ENCODE results near the gene SMPDL3A. TPM values are rescaled to one million over a fixed set of nuclear protein-coding genes. Genes with fewer than 3 reads are reported as not detected.

SMPDL3A gene
- polyA plus RNA-seq, 1 donor: 48.7 TPM

DNA sequence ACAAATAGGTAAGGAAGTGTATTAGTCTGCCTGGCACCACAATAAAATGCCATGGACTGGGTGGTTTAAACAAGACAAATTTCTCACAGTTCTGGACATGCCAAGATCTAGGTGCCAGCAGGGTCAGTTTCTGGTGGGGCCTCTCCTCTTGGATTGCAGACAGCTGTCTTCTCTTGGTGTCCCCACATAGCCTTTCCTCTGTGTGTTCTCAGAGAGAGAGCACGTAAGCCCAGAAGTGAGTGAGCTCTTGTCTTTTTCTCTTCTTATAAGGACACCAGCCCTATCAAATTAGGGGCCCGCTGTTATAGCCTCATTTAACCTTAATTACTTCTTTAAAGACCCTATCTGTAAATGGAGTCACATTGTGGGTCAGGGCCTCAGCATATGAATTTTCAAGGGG, 28.3 kb downstream of the SMPDL3A start:
- Histone ChIP-seq H3K36me3 (ENCODE audit: control insufficient read depth, insufficient read depth, low read length) (no peaks in the 10 kb centered on the region), H3K4me3 (ENCODE audit: low read length) (no peak overlapping the region), H3K27me3 (ENCODE audit: control insufficient read depth, insufficient read depth, low read length) (no peaks in the 10 kb centered on the region), H3K27ac (ENCODE audit: low read length) (no peak overlapping the region), H3K4me1 (ENCODE audit: control insufficient read depth, insufficient read depth, low read length) (no peaks in the 10 kb centered on the region), H3K9me3 (ENCODE audit: control insufficient read depth, low read depth, low read length) (no peaks in the 10 kb centered on the region)
- whole genome bisulfite sequencing (ENCODE audit: insufficient coverage, low lambda C conversion rate): no CpG with 5 or more reads among the region's 2 CpGs
- DNase-seq: no peak

DNA sequence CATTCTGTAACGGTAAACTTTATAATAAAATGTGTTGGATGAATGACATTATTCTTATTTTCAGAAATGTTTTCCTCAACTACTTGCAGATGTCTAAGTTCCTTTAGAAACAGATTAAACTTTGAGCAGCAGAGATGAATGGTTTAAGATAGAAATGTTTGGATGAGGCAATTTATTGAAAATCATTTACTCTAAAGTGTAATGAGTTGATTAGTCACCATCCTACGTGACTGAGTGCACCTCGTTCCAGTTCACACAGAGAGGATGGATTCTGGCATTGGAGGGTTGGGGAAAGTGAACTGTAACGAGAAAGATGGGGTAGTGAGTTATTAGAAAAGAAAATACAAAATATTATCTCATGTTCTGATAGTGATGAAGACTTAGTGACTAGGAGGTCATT, 28.7 kb downstream of the SMPDL3A start:
- no peak overlapping the region for H3K27ac ChIP-seq (ENCODE audit: low read length)
- DNase-seq: peak in 1 of 2 donors; percentile 20
- H3K9me3 ChIP-seq (ENCODE audit: control insufficient read depth, low read depth, low read length): no peaks in the 10 kb centered on the region
- H3K27me3 ChIP-seq (ENCODE audit: control insufficient read depth, insufficient read depth, low read length): no peaks in the 10 kb centered on the region
- no peaks in the 10 kb centered on the region for H3K36me3 ChIP-seq (ENCODE audit: control insufficient read depth, insufficient read depth, low read length)
- no peaks in the 10 kb centered on the region for H3K4me1 ChIP-seq (ENCODE audit: control insufficient read depth, insufficient read depth, low read length)
- no peak overlapping the region for H3K4me3 ChIP-seq (ENCODE audit: low read length)
- 40% methylated on average over 1 of the region's 4 CpGs for WGBS (ENCODE audit: insufficient coverage, low lambda C conversion rate)

DNA sequence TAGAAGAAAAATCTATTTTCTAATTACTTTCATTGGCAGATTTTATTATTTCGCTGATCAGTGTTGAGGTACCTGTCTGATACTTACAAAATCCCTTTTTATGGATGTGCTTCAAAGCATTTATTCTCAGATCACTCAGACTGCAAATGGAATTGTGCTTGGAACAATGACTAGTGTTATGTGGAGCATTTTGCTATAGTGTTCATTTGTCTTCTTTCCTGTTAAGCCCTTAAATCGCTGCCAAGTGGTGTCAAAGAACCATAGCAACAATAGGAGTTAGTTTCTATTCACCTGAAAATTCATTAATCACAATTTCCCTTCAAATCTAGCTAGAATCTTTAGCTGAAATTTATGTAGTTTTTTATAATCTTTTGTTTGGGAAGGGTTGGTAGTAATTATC, 29.8 kb downstream of the SMPDL3A start:
- DNase-seq: no peak
- Histone ChIP-seq H3K36me3 (ENCODE audit: control insufficient read depth, insufficient read depth, low read length) (no peaks in the 10 kb centered on the region), H3K27ac (ENCODE audit: low read length) (no peak overlapping the region), H3K4me3 (ENCODE audit: low read length) (no peak overlapping the region), H3K27me3 (ENCODE audit: control insufficient read depth, insufficient read depth, low read length) (no peaks in the 10 kb centered on the region), H3K4me1 (ENCODE audit: control insufficient read depth, insufficient read depth, low read length) (no peaks in the 10 kb centered on the region), H3K9me3 (ENCODE audit: control insufficient read depth, low read depth, low read length) (no peaks in the 10 kb centered on the region)
- WGBS (ENCODE audit: insufficient coverage, low lambda C conversion rate): 100% methylated on average over 1 of the region's 2 CpGs

DNA sequence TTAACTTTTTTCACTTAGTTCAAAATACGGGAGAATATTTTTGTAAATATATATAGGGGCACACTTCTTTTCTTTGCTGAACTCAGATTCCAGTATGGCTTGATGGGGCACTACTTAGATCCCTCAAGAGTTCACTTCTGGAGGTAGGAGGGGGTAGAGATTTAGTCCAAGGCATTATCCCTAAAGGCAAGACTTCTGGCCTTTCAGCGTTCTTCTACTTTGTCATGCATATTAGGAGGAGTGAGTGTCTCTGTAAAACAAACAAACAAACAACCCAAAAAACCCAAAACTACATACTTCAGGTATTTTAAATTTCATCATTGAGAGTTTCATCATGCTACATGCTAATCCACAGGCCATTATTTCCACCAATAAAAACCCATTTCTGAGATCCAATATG, 32.0 kb downstream of the SMPDL3A start:
- H3K9me3 ChIP-seq (ENCODE audit: control insufficient read depth, low read depth, low read length): no peaks in the 10 kb centered on the region
- no peak overlapping the region for H3K4me3 ChIP-seq (ENCODE audit: low read length)
- WGBS (ENCODE audit: insufficient coverage, low lambda C conversion rate): no CpG with 5 or more reads among the region's 2 CpGs
- no peak overlapping the region for H3K27ac ChIP-seq (ENCODE audit: low read length)
- no peak for DNase-seq
- no peaks in the 10 kb centered on the region for H3K36me3 ChIP-seq (ENCODE audit: control insufficient read depth, insufficient read depth, low read length)
- no peaks in the 10 kb centered on the region for H3K27me3 ChIP-seq (ENCODE audit: control insufficient read depth, insufficient read depth, low read length)
- H3K4me1 ChIP-seq (ENCODE audit: control insufficient read depth, insufficient read depth, low read length): no peaks in the 10 kb centered on the region

DNA sequence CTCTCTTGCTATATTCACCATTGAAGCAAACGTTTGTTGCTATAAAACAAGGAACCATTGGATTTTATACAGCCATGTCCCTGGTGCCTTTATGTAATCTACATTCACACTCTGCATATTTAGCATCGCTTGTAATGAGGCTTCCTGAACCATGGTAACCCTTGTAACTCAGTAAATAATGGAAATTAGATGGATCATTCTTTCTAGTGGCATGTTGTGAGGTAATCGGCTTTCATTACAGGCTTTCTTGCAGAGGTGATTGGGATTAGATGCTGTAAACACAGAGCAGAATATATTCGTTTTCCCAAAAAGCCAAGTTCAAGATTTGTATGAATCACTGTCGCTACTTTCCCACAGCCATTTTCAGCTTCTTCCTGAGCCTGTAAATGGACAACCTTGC, 36.1 kb downstream of the SMPDL3A start:
- H3K4me3 ChIP-seq (ENCODE audit: low read length): no peak overlapping the region
- no peak for DNase-seq
- no peaks in the 10 kb centered on the region for H3K4me1 ChIP-seq (ENCODE audit: control insufficient read depth, insufficient read depth, low read length)
- no CpG with 5 or more reads among the region's 5 CpGs for WGBS (ENCODE audit: insufficient coverage, low lambda C conversion rate)
- H3K27ac ChIP-seq (ENCODE audit: low read length): no peak overlapping the region
- H3K36me3 ChIP-seq (ENCODE audit: control insufficient read depth, insufficient read depth, low read length): no peaks in the 10 kb centered on the region
- H3K9me3 ChIP-seq (ENCODE audit: control insufficient read depth, low read depth, low read length): no peaks in the 10 kb centered on the region
- no peaks in the 10 kb centered on the region for H3K27me3 ChIP-seq (ENCODE audit: control insufficient read depth, insufficient read depth, low read length)

DNA sequence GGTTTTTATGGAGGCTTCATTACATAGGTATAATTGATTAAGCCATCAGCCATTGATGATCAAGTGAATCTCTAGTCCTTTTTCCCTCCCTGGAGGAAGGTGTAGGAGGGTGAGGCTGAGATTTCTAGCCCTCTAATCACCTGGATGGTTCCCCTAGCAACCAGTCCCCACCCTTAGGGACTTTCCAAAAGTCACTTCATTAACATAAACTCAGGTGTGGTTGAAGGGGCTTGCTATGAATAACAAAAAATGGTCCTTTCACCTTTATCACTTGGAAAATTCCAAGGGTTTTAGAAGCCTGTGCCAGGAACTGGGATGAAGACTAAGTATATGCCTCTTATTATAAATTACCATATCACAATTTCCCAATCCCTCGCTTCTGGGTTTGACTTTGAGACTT, 40.4 kb downstream of the SMPDL3A start:
- no CpG with 5 or more reads among the region's 1 CpG for WGBS (ENCODE audit: insufficient coverage, low lambda C conversion rate)
- H3K4me3 ChIP-seq (ENCODE audit: low read length): no peak overlapping the region
- no peak for DNase-seq
- no peaks in the 10 kb centered on the region for H3K9me3 ChIP-seq (ENCODE audit: control insufficient read depth, low read depth, low read length)
- no peak overlapping the region for H3K27ac ChIP-seq (ENCODE audit: low read length)
- no peaks in the 10 kb centered on the region for H3K4me1 ChIP-seq (ENCODE audit: control insufficient read depth, insufficient read depth, low read length)
- no peaks in the 10 kb centered on the region for H3K36me3 ChIP-seq (ENCODE audit: control insufficient read depth, insufficient read depth, low read length)
- H3K27me3 ChIP-seq (ENCODE audit: control insufficient read depth, insufficient read depth, low read length): no peaks in the 10 kb centered on the region

DNA sequence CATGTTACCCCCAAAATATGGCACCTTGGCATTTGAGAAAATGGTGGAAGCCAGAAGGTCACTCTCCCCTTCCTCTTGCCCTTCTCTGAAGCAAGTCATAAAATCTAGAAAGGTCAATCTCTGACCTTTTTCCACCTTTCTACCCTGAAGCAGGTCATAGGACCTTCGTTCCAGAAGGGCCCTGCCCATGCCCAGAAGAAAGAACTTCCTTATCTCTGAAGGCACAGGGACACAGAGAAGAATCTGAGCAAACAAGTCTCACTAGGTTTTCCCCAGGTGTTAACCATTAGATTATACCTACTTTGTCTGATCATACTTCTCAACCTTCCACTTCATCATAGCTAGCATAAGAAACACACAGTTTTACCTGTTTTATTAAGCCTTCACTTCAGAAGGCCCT, 42.5 kb downstream of the SMPDL3A start:
- DNase-seq: no peak
- H3K27ac ChIP-seq (ENCODE audit: low read length): no peak overlapping the region
- no CpG with 5 or more reads among the region's 1 CpG for WGBS (ENCODE audit: insufficient coverage, low lambda C conversion rate)
- H3K36me3 ChIP-seq (ENCODE audit: control insufficient read depth, insufficient read depth, low read length): no peaks in the 10 kb centered on the region
- no peaks in the 10 kb centered on the region for H3K9me3 ChIP-seq (ENCODE audit: control insufficient read depth, low read depth, low read length)
- H3K27me3 ChIP-seq (ENCODE audit: control insufficient read depth, insufficient read depth, low read length): no peaks in the 10 kb centered on the region
- no peak overlapping the region for H3K4me3 ChIP-seq (ENCODE audit: low read length)
- no peaks in the 10 kb centered on the region for H3K4me1 ChIP-seq (ENCODE audit: control insufficient read depth, insufficient read depth, low read length)

DNA sequence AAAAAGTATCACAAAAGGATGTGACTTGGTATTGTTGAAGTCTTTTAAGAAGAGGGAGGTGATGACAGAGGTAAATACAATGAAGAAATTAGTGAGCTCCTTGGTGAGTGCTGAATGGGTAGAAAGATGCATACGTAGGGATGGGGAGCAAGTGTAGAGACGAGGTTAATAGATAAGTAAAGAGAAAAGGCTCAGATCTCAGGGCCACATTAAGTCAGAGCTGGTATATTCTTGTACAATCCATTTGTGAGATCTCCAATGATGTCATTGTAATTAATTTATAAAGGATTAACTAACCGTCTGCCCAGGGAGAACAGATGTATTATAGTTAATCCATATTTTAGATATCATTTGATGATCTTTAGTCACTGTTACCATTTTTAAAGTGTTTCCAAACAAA, 43.4 kb downstream of the SMPDL3A start:
- no peaks in the 10 kb centered on the region for H3K27me3 ChIP-seq (ENCODE audit: control insufficient read depth, insufficient read depth, low read length)
- no peak overlapping the region for H3K4me3 ChIP-seq (ENCODE audit: low read length)
- DNase-seq: no peak
- no peaks in the 10 kb centered on the region for H3K4me1 ChIP-seq (ENCODE audit: control insufficient read depth, insufficient read depth, low read length)
- no peaks in the 10 kb centered on the region for H3K9me3 ChIP-seq (ENCODE audit: control insufficient read depth, low read depth, low read length)
- 74% methylated on average over 2 of the region's 3 CpGs for WGBS (ENCODE audit: insufficient coverage, low lambda C conversion rate)
- H3K27ac ChIP-seq (ENCODE audit: low read length): no peak overlapping the region
- H3K36me3 ChIP-seq (ENCODE audit: control insufficient read depth, insufficient read depth, low read length): no peaks in the 10 kb centered on the region

DNA sequence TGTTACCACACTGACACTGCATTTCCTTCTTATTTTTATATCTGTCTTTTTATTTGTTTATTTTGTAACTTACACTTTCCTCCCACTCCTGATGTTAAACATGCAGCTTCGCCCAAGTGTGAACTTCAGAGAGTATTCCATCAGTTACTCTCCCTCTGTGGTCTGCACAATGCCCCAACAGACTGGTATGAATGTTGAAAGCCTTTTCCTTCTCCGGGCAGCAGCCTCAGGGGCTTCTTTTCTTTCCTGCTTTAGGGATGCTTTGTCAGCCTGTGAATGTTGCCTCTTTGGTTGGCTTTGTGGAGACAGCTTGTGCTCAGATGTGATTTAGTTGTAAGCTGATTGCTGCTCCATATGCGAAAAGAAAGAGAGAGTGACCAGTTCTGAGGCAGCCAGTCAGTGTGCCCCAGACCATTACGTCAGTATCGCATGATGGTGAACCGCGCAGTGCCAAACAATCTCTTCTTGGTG, 44.0 kb downstream of the SMPDL3A start:
- H3K4me3 ChIP-seq (ENCODE audit: low read length): no peak overlapping the region
- H3K27me3 ChIP-seq (ENCODE audit: control insufficient read depth, insufficient read depth, low read length): no peaks in the 10 kb centered on the region
- no peak for DNase-seq
- H3K36me3 ChIP-seq (ENCODE audit: control insufficient read depth, insufficient read depth, low read length): no peaks in the 10 kb centered on the region
- H3K4me1 ChIP-seq (ENCODE audit: control insufficient read depth, insufficient read depth, low read length): no peaks in the 10 kb centered on the region
- 80% methylated on average over 1 of the region's 7 CpGs for WGBS (ENCODE audit: insufficient coverage, low lambda C conversion rate)
- H3K9me3 ChIP-seq (ENCODE audit: control insufficient read depth, low read depth, low read length): no peaks in the 10 kb centered on the region
- no peak overlapping the region for H3K27ac ChIP-seq (ENCODE audit: low read length)

DNA sequence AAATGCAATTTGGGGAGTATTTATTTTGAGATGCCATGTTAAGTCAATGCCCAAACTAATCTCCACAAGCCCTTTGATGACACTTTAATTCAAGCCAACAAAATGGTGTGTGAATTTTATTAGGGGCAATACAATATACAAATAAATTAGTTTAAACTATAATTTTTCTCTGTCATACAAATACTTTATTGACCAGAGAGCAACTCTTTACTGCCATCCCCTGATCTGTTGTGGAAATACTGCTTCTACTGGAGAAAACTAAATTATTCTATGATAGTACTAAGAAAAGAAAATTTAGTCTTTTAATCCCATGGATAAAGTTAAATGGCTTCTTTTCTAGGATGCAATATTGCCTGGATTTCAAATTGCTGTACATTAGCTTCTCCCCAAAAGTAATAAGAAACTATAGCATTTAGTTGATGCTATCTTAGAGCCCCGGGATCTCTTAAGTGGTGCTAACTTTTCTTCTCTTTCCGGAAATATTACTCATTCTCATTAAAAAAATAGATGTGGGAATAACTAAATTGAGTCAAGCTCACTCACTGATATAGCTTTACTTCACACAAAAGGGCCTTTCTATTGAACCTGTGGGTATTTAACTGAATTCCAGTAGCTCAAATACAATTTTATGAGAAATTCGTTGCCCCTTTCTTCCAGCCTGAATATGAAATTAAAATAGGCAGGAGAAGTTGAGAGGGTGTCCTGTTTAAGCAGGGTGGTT, 49.2 kb downstream of the SMPDL3A start:
- no peaks in the 10 kb centered on the region for H3K9me3 ChIP-seq (ENCODE audit: control insufficient read depth, low read depth, low read length)
- H3K27me3 ChIP-seq (ENCODE audit: control insufficient read depth, insufficient read depth, low read length): no peaks in the 10 kb centered on the region
- no peak overlapping the region for H3K27ac ChIP-seq (ENCODE audit: low read length)
- 50% methylated on average over 1 of the region's 3 CpGs for whole genome bisulfite sequencing (ENCODE audit: insufficient coverage, low lambda C conversion rate)
- no peaks in the 10 kb centered on the region for H3K36me3 ChIP-seq (ENCODE audit: control insufficient read depth, insufficient read depth, low read length)
- no peak overlapping the region for H3K4me3 ChIP-seq (ENCODE audit: low read length)
- no peaks in the 10 kb centered on the region for H3K4me1 ChIP-seq (ENCODE audit: control insufficient read depth, insufficient read depth, low read length)
- DNase-seq: no peak

DNA sequence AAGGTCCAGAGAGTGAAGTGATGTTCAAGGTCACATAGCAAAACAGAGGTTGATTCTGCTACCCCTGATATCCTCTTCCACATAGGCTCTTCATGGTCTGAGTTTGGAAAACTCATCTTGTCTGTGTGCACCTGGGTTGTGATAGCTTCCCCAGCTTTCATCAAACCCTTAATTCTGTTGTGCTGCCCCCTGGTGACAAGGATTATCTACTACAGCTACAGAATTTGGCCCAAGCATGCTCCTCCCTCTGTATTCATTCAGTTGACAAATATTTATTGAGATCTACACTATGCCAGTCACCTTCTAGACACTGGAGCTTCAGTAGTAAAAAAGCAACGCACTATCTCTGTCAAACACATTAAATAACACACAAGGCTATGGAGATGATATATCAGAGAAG, 50.4 kb downstream of the SMPDL3A start:
- Histone ChIP-seq H3K36me3 (ENCODE audit: control insufficient read depth, insufficient read depth, low read length) (no peaks in the 10 kb centered on the region), H3K9me3 (ENCODE audit: control insufficient read depth, low read depth, low read length) (no peaks in the 10 kb centered on the region), H3K4me1 (ENCODE audit: control insufficient read depth, insufficient read depth, low read length) (no peaks in the 10 kb centered on the region), H3K27me3 (ENCODE audit: control insufficient read depth, insufficient read depth, low read length) (no peaks in the 10 kb centered on the region), H3K27ac (ENCODE audit: low read length) (no peak overlapping the region), H3K4me3 (ENCODE audit: low read length) (no peak overlapping the region)
- DNase-seq: peak; percentile 34 to 43
- no CpG with 5 or more reads among the region's 1 CpG for WGBS (ENCODE audit: insufficient coverage, low lambda C conversion rate)

All from large intestine (tissue), 3 donors.